Esophagus (tissue), 2 donors: ENCODE data around the gene CCDC185. TPM values are rescaled to one million over a fixed set of nuclear protein-coding genes. Genes with fewer than 3 reads are reported as not detected.

Experiments
- polyA plus RNA-seq, 2 donors: library from polyadenylated mRNA; stranded (reverse); fragments of 200-250 nt; gene quantifications; one replicate each; pipeline ENCODE4 v1.2.3, GENCODE V29; 2013
- donor health status: healthy with polysubstance abuse.
- donor health status: Bipolar disorder and iron deficiency.

The CCDC185 gene
- polyA plus RNA-seq, 2 donors, result 0.04 TPM

Other genes with a start within 250 kb of the CCDC185 start
- gene SUSD4, start 29.2 kb upstream of the CCDC185 start, polyA plus RNA-seq, result 10 to 100 TPM; 39.5 to 50.5 TPM